ENCODE data around the gene DNAJC18. TPM values are rescaled to one million over a fixed set of nuclear protein-coding genes. Genes with fewer than 3 reads are reported as not detected.

Gene DNAJC18
- total RNA-seq, 1 experiment from 2014 or later: 6.4 TPM

- DNase-seq (ENCODE audit: low spot score): no peak
Observed at GRCh38 chr5:139369181-139369580, 70.1 kb downstream of the DNAJC18 start.

- DNase-seq (ENCODE audit: low spot score): no peak
Observed at GRCh38 chr5:139368613-139369012, 70.7 kb downstream of the DNAJC18 start.

- no peak for DNase-seq (ENCODE audit: low spot score)
Observed at GRCh38 chr5:139364466-139364865, 74.9 kb downstream of the DNAJC18 start.

GRCh38 chr5:139363937-139364336 is 75.4 kb downstream of the DNAJC18 start:
- no peak for DNase-seq (ENCODE audit: low spot score)

- no peak for DNase-seq (ENCODE audit: low spot score)
Observed at GRCh38 chr5:139361835-139362429, 77.4 kb downstream of the DNAJC18 start.

GRCh38 chr5:139360384-139360783 is 78.9 kb downstream of the DNAJC18 start:
- DNase-seq (ENCODE audit: low spot score): no peak

Other genes with a start within 250 kb of the DNAJC18 start
- gene SIL1, start 241.2 kb downstream of the DNAJC18 start, total RNA-seq (2014; rRNA removed; shearing (Covaris generic)): 60.4 TPM in 2 replicates
- gene MATR3, start 145.8 kb downstream of the DNAJC18 start, total RNA-seq (2014; rRNA removed; shearing (Covaris generic)): 333 and 368 TPM in 2 replicates
- 88.1 and 89.9 TPM in 2 replicates for gene PAIP2, start 97.7 kb downstream of the DNAJC18 start, total RNA-seq (2014; rRNA removed; shearing (Covaris generic))
- gene SLC23A1, start 56.2 kb downstream of the DNAJC18 start, total RNA-seq (2014; rRNA removed; shearing (Covaris generic)): not detected in 2 replicates
- gene MZB1, start 49.6 kb downstream of the DNAJC18 start, total RNA-seq (2014; rRNA removed; shearing (Covaris generic)): not detected in 2 replicates
- gene PROB1, start 44.4 kb downstream of the DNAJC18 start, total RNA-seq (2014; rRNA removed; shearing (Covaris generic)): 0.17 and 0.53 TPM in 2 replicates
- gene SPATA24, start 35.4 kb downstream of the DNAJC18 start, total RNA-seq (2014; rRNA removed; shearing (Covaris generic)): 9.9 and 18.7 TPM in 2 replicates
- gene ECSCR, start 23.2 kb upstream of the DNAJC18 start, total RNA-seq (2014; rRNA removed; shearing (Covaris generic)): 0.62 and 1.8 TPM in 2 replicates
- gene SMIM33, start 31.5 kb upstream of the DNAJC18 start, total RNA-seq (2014; rRNA removed; shearing (Covaris generic)): not detected in 2 replicates
- gene STING1, start 43.2 kb upstream of the DNAJC18 start, total RNA-seq (2014; rRNA removed; shearing (Covaris generic)): 32.2 and 39.0 TPM in 2 replicates
- 120 and 131 TPM in 2 replicates for gene UBE2D2, start 121.8 kb upstream of the DNAJC18 start, total RNA-seq (2014; rRNA removed; shearing (Covaris generic))
- 162 and 189 TPM in 2 replicates for gene CXXC5, start 208.8 kb upstream of the DNAJC18 start, total RNA-seq (2014; rRNA removed; shearing (Covaris generic))